Measurements from ENCODE around the gene GRB10. TPM values are rescaled to one million over a fixed set of nuclear protein-coding genes. Genes with fewer than 3 reads are reported as not detected.
A peak's percentile ranks its signal among the peaks of the same experiment; 100 is the strongest.

Gene GRB10
- total RNA-seq, 5 donors from 2014 or later (not counting 1 experiment from before 2014, with no cell fraction given): 7.1 to 11.1 (median 10.1) TPM

- H3K27ac Mint-ChIP-seq: no peak overlapping the region
- no peaks in the 10 kb centered on the region for H3K9me3 ChIP-seq
Observed at GRCh38 chr7:50621206-50621605, 161.5 kb downstream of the GRB10 start.

GRCh38 chr7:50620433-50620832 is 162.3 kb downstream of the GRB10 start:
- H3K4me3 ChIP-seq (ENCODE audit: control insufficient read depth in 1 of 2, extremely low read depth in 1 of 2, low read length in 1 of 2): no peak overlapping the region
- no peaks in the 10 kb centered on the region for H3K9me3 ChIP-seq
- Mint-ChIP-seq H3K4me1 (no peaks in the 10 kb centered on the region), H3K27ac (no peak overlapping the region), H3K36me3 (peaks cover 4% of the 10 kb centered on the region), H3K9me3 (no peaks in the 10 kb centered on the region), H3K27me3 (peaks cover 0 to 9% of the 10 kb centered on the region in 2 donors), H3K4me3 (no peak overlapping the region)
- ChIA-PET CTCF (no interaction called here), POLR2A (no interaction called here)
- H3K4me1 ChIP-seq (ENCODE audit: control insufficient read depth in 1 of 2, extremely low read depth in 1 of 2, insufficient read depth in 2 of 2, low read length in 2 of 2): no peaks in the 10 kb centered on the region
- WGBS (ENCODE audit: insufficient coverage): 83% methylated on average over 10 of the region's 11 CpGs
- peaks cover 0 to 6% of the 10 kb centered on the region in 2 experiments for H3K27me3 ChIP-seq (replicated peaks in 1 of 2; ENCODE audit: control insufficient read depth in 2 of 2, extremely low read depth in 1 of 2, insufficient read depth in 2 of 2, low read length in 1 of 2)
- DNase-seq: no peak
- no peak overlapping the region for H3K27ac ChIP-seq (ENCODE audit: low read length)
- no peak for ATAC-seq (replicated peaks in 1 of 4)
- peaks cover 0 to 7% of the 10 kb centered on the region in 2 donors for H3K36me3 ChIP-seq (ENCODE audit: control insufficient read depth in 2 of 2, extremely low read depth in 1 of 2, insufficient read depth in 1 of 2, low read length in 1 of 2)

More at GRCh38 chr7:50621206-50621605, 161.5 kb downstream of the GRB10 start:
- Mint-ChIP-seq H3K36me3 (peaks cover 4% of the 10 kb centered on the region), H3K4me1 (no peaks in the 10 kb centered on the region), H3K4me3 (no peak overlapping the region), H3K27me3 (peaks cover 0 to 9% of the 10 kb centered on the region in 2 donors), H3K9me3 (no peaks in the 10 kb centered on the region)
- H3K4me3 ChIP-seq (ENCODE audit: control insufficient read depth in 1 of 2, extremely low read depth in 1 of 2, low read length in 1 of 2): no peak overlapping the region
- no peak for ATAC-seq (replicated peaks in 1 of 4)
- no peaks in the 10 kb centered on the region for H3K4me1 ChIP-seq (ENCODE audit: control insufficient read depth in 1 of 2, extremely low read depth in 1 of 2, insufficient read depth in 2 of 2, low read length in 2 of 2)
- no peak for DNase-seq
- WGBS (ENCODE audit: insufficient coverage): 75% methylated on average over 5 of the region's 8 CpGs
- ChIA-PET CTCF (no interaction called here), POLR2A (no interaction called here)
- H3K27me3 ChIP-seq (replicated peaks in 1 of 2; ENCODE audit: control insufficient read depth in 2 of 2, extremely low read depth in 1 of 2, insufficient read depth in 2 of 2, low read length in 1 of 2): peaks cover 0 to 6% of the 10 kb centered on the region in 2 experiments
- peaks cover 0 to 7% of the 10 kb centered on the region in 2 donors for H3K36me3 ChIP-seq (ENCODE audit: control insufficient read depth in 2 of 2, extremely low read depth in 1 of 2, insufficient read depth in 1 of 2, low read length in 1 of 2)
- H3K27ac ChIP-seq (ENCODE audit: low read length): no peak overlapping the region

GRCh38 chr7:50619684-50620083 is 163.0 kb downstream of the GRB10 start:
- POLR2A ChIA-PET: no interaction called here
- 95% methylated on average over 7 of the region's 14 CpGs for WGBS (ENCODE audit: insufficient coverage)
- Mint-ChIP-seq H3K9me3 (no peaks in the 10 kb centered on the region), H3K4me1 (peaks cover 0 to 2% (median under 1%) of the 10 kb centered on the region in 3 donors), H3K27ac (no peak overlapping the region), H3K36me3 (peaks cover 4% of the 10 kb centered on the region), H3K27me3 (peaks cover 0 to 9% of the 10 kb centered on the region in 2 donors), H3K4me3 (no peak overlapping the region)
- H3K9me3 ChIP-seq: no peaks in the 10 kb centered on the region
- DNase-seq (no peak), ATAC-seq (replicated peaks in 1 of 4) (no peak)
- H3K36me3 ChIP-seq (ENCODE audit: control insufficient read depth in 2 of 2, extremely low read depth in 1 of 2, insufficient read depth in 1 of 2, low read length in 1 of 2): peaks cover 0 to 8% of the 10 kb centered on the region in 2 donors
- H3K27me3 ChIP-seq (replicated peaks in 1 of 2; ENCODE audit: control insufficient read depth in 2 of 2, extremely low read depth in 1 of 2, insufficient read depth in 2 of 2, low read length in 1 of 2): peaks cover 0 to 6% of the 10 kb centered on the region in 2 experiments
- no peak overlapping the region for H3K4me3 ChIP-seq (ENCODE audit: control insufficient read depth in 1 of 2, extremely low read depth in 1 of 2, low read length in 1 of 2)
- no peak overlapping the region for H3K27ac ChIP-seq (ENCODE audit: low read length)
- peaks cover 0 to 1% of the 10 kb centered on the region in 2 experiments for H3K4me1 ChIP-seq (ENCODE audit: control insufficient read depth in 1 of 2, extremely low read depth in 1 of 2, insufficient read depth in 2 of 2, low read length in 2 of 2)
- CTCF ChIA-PET: no interaction called here

GRCh38 chr7:50618281-50618680 is 164.4 kb downstream of the GRB10 start:
- Mint-ChIP-seq H3K36me3 (peaks cover 4% of the 10 kb centered on the region), H3K4me3 (no peak overlapping the region), H3K27me3 (peaks cover 0 to 9% of the 10 kb centered on the region in 2 donors), H3K4me1 (peaks cover 0 to 6% (median 4%) of the 10 kb centered on the region in 3 donors), H3K27ac (no peak overlapping the region), H3K9me3 (no peaks in the 10 kb centered on the region)
- no peak overlapping the region for H3K4me3 ChIP-seq (ENCODE audit: control insufficient read depth in 1 of 2, extremely low read depth in 1 of 2, low read length in 1 of 2)
- H3K27me3 ChIP-seq (replicated peaks in 1 of 2; ENCODE audit: control insufficient read depth in 2 of 2, extremely low read depth in 1 of 2, insufficient read depth in 2 of 2, low read length in 1 of 2): peaks cover 0 to 8% of the 10 kb centered on the region in 2 experiments
- H3K36me3 ChIP-seq (ENCODE audit: control insufficient read depth in 2 of 2, extremely low read depth in 1 of 2, insufficient read depth in 1 of 2, low read length in 1 of 2): peaks cover 0 to 10% of the 10 kb centered on the region in 2 donors
- ChIA-PET CTCF (interaction anchor here (0.7 to 1.2 kb wide), 2 partner anchors 21 to 24 kb away, joined by 3 to 4 read pairs; no protein-coding TSS in a partner anchor), POLR2A (interaction anchor here in 1 of 2 donors (0.6 kb wide), 1 partner anchor 526 kb away, joined by 3 read pairs; no protein-coding TSS in a partner anchor)
- DNase-seq: no peak
- WGBS (ENCODE audit: insufficient coverage): 93% methylated on average over 3 of the region's 5 CpGs
- H3K9me3 ChIP-seq: no peaks in the 10 kb centered on the region
- no peak overlapping the region for H3K27ac ChIP-seq (ENCODE audit: low read length)
- no peak for ATAC-seq (replicated peaks in 1 of 4)
- H3K4me1 ChIP-seq (ENCODE audit: control insufficient read depth in 1 of 2, extremely low read depth in 1 of 2, insufficient read depth in 2 of 2, low read length in 2 of 2): peaks cover 0 to 7% of the 10 kb centered on the region in 2 experiments

GRCh38 chr7:50615519-50616080 is 167.1 kb downstream of the GRB10 start:
- CTCF ChIA-PET: interaction anchor here (0.7 to 2.1 kb wide), 5 partner anchors 9 to 546 kb away, joined by 3 to 6 read pairs (median 4); no protein-coding TSS in a partner anchor
- Mint-ChIP-seq H3K9me3 (no peaks in the 10 kb centered on the region), H3K4me1 (peaks cover 10 to 25% (median 22%) of the 10 kb centered on the region in 3 donors), H3K27ac (no peak overlapping the region), H3K27me3 (peaks cover 0 to 4% of the 10 kb centered on the region in 2 donors), H3K36me3 (peaks cover 3% of the 10 kb centered on the region), H3K4me3 (no peak overlapping the region)
- no peak overlapping the region for H3K27ac ChIP-seq (ENCODE audit: low read length)
- ATAC-seq (replicated peaks in 1 of 4) (no peak), DNase-seq (no peak)
- POLR2A ChIA-PET: no interaction called here
- WGBS (ENCODE audit: insufficient coverage): 93% methylated on average over 3 of the region's 5 CpGs
- peaks cover 0 to 6% of the 10 kb centered on the region in 2 experiments for H3K27me3 ChIP-seq (replicated peaks in 1 of 2; ENCODE audit: control insufficient read depth in 2 of 2, extremely low read depth in 1 of 2, insufficient read depth in 2 of 2, low read length in 1 of 2)
- peaks cover 3 to 19% of the 10 kb centered on the region in 2 experiments for H3K4me1 ChIP-seq (ENCODE audit: control insufficient read depth in 1 of 2, extremely low read depth in 1 of 2, insufficient read depth in 2 of 2, low read length in 2 of 2)
- peaks cover 0 to 10% of the 10 kb centered on the region in 2 donors for H3K36me3 ChIP-seq (ENCODE audit: control insufficient read depth in 2 of 2, extremely low read depth in 1 of 2, insufficient read depth in 1 of 2, low read length in 1 of 2)
- no peak overlapping the region for H3K4me3 ChIP-seq (ENCODE audit: control insufficient read depth in 1 of 2, extremely low read depth in 1 of 2, low read length in 1 of 2)
- H3K9me3 ChIP-seq: no peaks in the 10 kb centered on the region

- H3K4me3 Mint-ChIP-seq: no peak overlapping the region
- ATAC-seq (replicated peaks in 1 of 4) (peak in 1 of 4 experiments; percentile 19), DNase-seq (peak in 1 of 35 experiments; percentile 43)
- H3K27ac Mint-ChIP-seq: peak overlapping the region in 1 of 2 donors; percentile 16
- no peaks in the 10 kb centered on the region for H3K36me3 Mint-ChIP-seq
- H3K27ac ChIP-seq (ENCODE audit: low read length): no peak overlapping the region
- peaks cover 0 to 6% of the 10 kb centered on the region in 2 experiments for H3K27me3 ChIP-seq (replicated peaks in 1 of 2; ENCODE audit: control insufficient read depth in 2 of 2, extremely low read depth in 1 of 2, insufficient read depth in 2 of 2, low read length in 1 of 2)
- 70% methylated on average over 17 of the region's 20 CpGs for WGBS (ENCODE audit: insufficient coverage)
- no peaks in the 10 kb centered on the region for H3K27me3 Mint-ChIP-seq
- CTCF ChIA-PET: interaction anchor here (0.7 to 2.1 kb wide), 3 partner anchors 17 to 546 kb away, joined by 3 to 6 read pairs (median 4); no protein-coding TSS in a partner anchor
- H3K4me1 ChIP-seq (ENCODE audit: control insufficient read depth in 1 of 2, extremely low read depth in 1 of 2, insufficient read depth in 2 of 2, low read length in 2 of 2): peaks cover 8 to 25% of the 10 kb centered on the region in 2 experiments
- no peak overlapping the region for H3K4me3 ChIP-seq (ENCODE audit: control insufficient read depth in 1 of 2, extremely low read depth in 1 of 2, low read length in 1 of 2)
- H3K9me3 ChIP-seq: no peaks in the 10 kb centered on the region
- no peaks in the 10 kb centered on the region for H3K9me3 Mint-ChIP-seq
- H3K4me1 Mint-ChIP-seq: peaks cover 17 to 32% (median 29%) of the 10 kb centered on the region in 3 donors
- peaks cover 0 to 10% of the 10 kb centered on the region in 2 donors for H3K36me3 ChIP-seq (ENCODE audit: control insufficient read depth in 2 of 2, extremely low read depth in 1 of 2, insufficient read depth in 1 of 2, low read length in 1 of 2)
- POLR2A ChIA-PET: interaction anchor here in 1 of 2 donors (0.5 kb wide), 1 partner anchor 104 kb away, joined by 3 read pairs; no protein-coding TSS in a partner anchor
Observed at GRCh38 chr7:50614721-50615518, 167.8 kb downstream of the GRB10 start.
